GM23338 (cell line): ENCODE data around the gene SERAC1. TPM values are rescaled to one million over a fixed set of nuclear protein-coding genes. Genes with fewer than 3 reads are reported as not detected.

Source experiments
- ATAC-seq: fragments of 200-7000 bp; cut with Tn5 transposase; 3 replicates; pipeline ENCODE4 v1.9.1; 2020
- DNase-seq: peaks from one replicate; pipeline ENCODE4 v3.0.0-alpha.2; 2015; ENCODE audit warnings: low spot score
- H2AFZ ChIP-seq: fragments of 200-600 bp; sonication (generic); 2 replicates; pipeline ENCODE4 v1.8.0; 2016; ENCODE audit warnings: antibody characterized with exemption, mild to moderate bottlenecking, moderate library complexity
- H3F3A ChIP-seq: fragments of 200-600 bp; sonication (generic); replicated peaks from 2 replicates; pipeline ENCODE4 v1.8.0; 2017; ENCODE audit warnings: antibody characterized with exemption, mixed run types, low read depth
- H3K27ac ChIP-seq: fragments of 200-600 bp; sonication (generic); 2 replicates; pipeline ENCODE4 v1.6.1; 2016; ENCODE audit warnings: low read depth
- H3K27me3 ChIP-seq: fragments of 200-600 bp; sonication (generic); 2 replicates; pipeline ENCODE4 v1.8.0; 2016; ENCODE audit warnings: mild to moderate bottlenecking, mixed run types, moderate library complexity; ENCODE audit not compliant: insufficient read depth
- H3K36me3 ChIP-seq: fragments of 200-600 bp; sonication (generic); 2 replicates; pipeline ENCODE4 v1.8.0; 2016; ENCODE audit warnings: mild to moderate bottlenecking; ENCODE audit not compliant: insufficient read depth
- H3K4me1 ChIP-seq: fragments of 200-600 bp; sonication (generic); 2 replicates; pipeline ENCODE4 v1.8.0; 2016; ENCODE audit warnings: mild to moderate bottlenecking, moderate library complexity; ENCODE audit not compliant: insufficient read depth
- H3K4me2 ChIP-seq: fragments of 200-600 bp; sonication (generic); 2 replicates; pipeline ENCODE4 v1.7.1; 2017; ENCODE audit warnings: mixed run types
- H3K4me3 ChIP-seq: fragments of 200-600 bp; sonication (generic); 2 replicates; pipeline ENCODE4 v1.6.1; 2016; ENCODE audit warnings: mixed run types
- H3K79me2 ChIP-seq: fragments of 200-600 bp; sonication (generic); replicated peaks from 2 replicates; pipeline ENCODE4 v1.8.0; 2017; ENCODE audit warnings: mild to moderate bottlenecking; ENCODE audit not compliant: insufficient read depth
- H3K9me2 ChIP-seq: fragments of 200-600 bp; sonication (generic); 2 replicates; pipeline ENCODE4 v1.8.0; 2017; ENCODE audit not compliant: insufficient read depth
- H4K20me1 ChIP-seq: fragments of 200-600 bp; sonication (generic); replicated peaks from 2 replicates; pipeline ENCODE4 v1.8.0; 2017; ENCODE audit warnings: mild to moderate bottlenecking; ENCODE audit not compliant: insufficient read depth
- H3K27ac Mint-ChIP-seq: 2 replicates; pipeline ENCODE4 v1.8.0; 2020; ENCODE audit warnings: inconsistent platforms, mild to moderate bottlenecking, moderate library complexity, mixed read lengths
- H3K27me3 Mint-ChIP-seq: 3 replicates; pipeline ENCODE4 v1.8.0; 2022; ENCODE audit warnings: low read depth, mild to moderate bottlenecking, moderate library complexity, mixed read lengths, inconsistent platforms; ENCODE audit not compliant: insufficient read depth, poor library complexity
- H3K36me3 Mint-ChIP-seq: 3 replicates; pipeline ENCODE4 v1.8.0; 2021; ENCODE audit warnings: low read depth, mild to moderate bottlenecking, inconsistent platforms, moderate library complexity, mixed read lengths
- H3K4me1 Mint-ChIP-seq: 3 replicates; pipeline ENCODE4 v1.8.0; 2020; ENCODE audit warnings: mild to moderate bottlenecking, inconsistent platforms, mixed read lengths
- H3K4me3 Mint-ChIP-seq: 3 replicates; pipeline ENCODE4 v1.8.0; 2021; ENCODE audit warnings: moderate library complexity, mild to moderate bottlenecking, inconsistent platforms, mixed read lengths
- H3K9me3 Mint-ChIP-seq: 3 replicates; pipeline ENCODE4 v1.8.0; 2020; ENCODE audit warnings: moderate library complexity, mild to moderate bottlenecking, inconsistent platforms, mixed read lengths
- CREB1 ChIP-seq: fragments of 250-450 bp; sonication (Bioruptor Pico); IDR thresholded peaks from 2 replicates; pipeline ENCODE4 v1.5.0; 2020; ENCODE audit warnings: low read depth, mild to moderate bottlenecking, moderate library complexity
- ETS1 ChIP-seq: IDR thresholded peaks from 2 replicates; pipeline ENCODE4 v1.6.1; 2016; ENCODE audit warnings: antibody characterized with exemption
- EZH2 ChIP-seq: fragments of 200-600 bp; sonication (generic); IDR thresholded peaks from one replicate; pipeline ENCODE4 v1.8.0; 2017; ENCODE audit warnings: antibody characterized with exemption, mild to moderate bottlenecking, low read depth; ENCODE audit not compliant: unreplicated experiment
- JUNB ChIP-seq: IDR thresholded peaks from one replicate; pipeline ENCODE4 v1.6.1; 2016; ENCODE audit warnings: antibody characterized with exemption; ENCODE audit not compliant: unreplicated experiment
- NANOG ChIP-seq: IDR thresholded peaks from 2 replicates; pipeline ENCODE4 v1.6.1; 2016; ENCODE audit warnings: antibody characterized with exemption, borderline replicate concordance
- POLR2AphosphoS5 ChIP-seq: IDR thresholded peaks from 2 replicates; pipeline ENCODE4 v1.6.1; 2016; ENCODE audit warnings: antibody characterized with exemption, low read depth
- STAT1 ChIP-seq: IDR thresholded peaks from one replicate; pipeline ENCODE4 v1.6.1; 2016; ENCODE audit warnings: antibody characterized with exemption; ENCODE audit not compliant: unreplicated experiment
- ZNF114 ChIP-seq: fragments of 250-450 bp; sonication (Bioruptor Pico); IDR thresholded peaks from 2 replicates; pipeline ENCODE4 v1.5.0; 2020; ENCODE audit warnings: mild to moderate bottlenecking, moderate library complexity
- ZNF331 ChIP-seq: fragments of 250-450 bp; sonication (Bioruptor Pico); IDR thresholded peaks from 2 replicates; pipeline ENCODE4 v1.5.0; 2020; ENCODE audit warnings: low read depth, mild to moderate bottlenecking, moderate library complexity
- polyA plus RNA-seq: library from polyadenylated mRNA; unstranded; fragments of >200 nt; fragmentation: Nextera tagmentation; extraction: Ambion mirVana; gene quantifications from 2 replicates; pipeline ENCODE4 v1.2.1, GENCODE V29; 2016
- total RNA-seq: library from RNA; depleted of rRNA; stranded (reverse); fragments of >200 nt; shearing (Covaris generic); gene quantifications from 2 replicates; pipeline ENCODE4 v1.2.3, GENCODE V29; 2014
- TF ChIP-seq, protein P1 (sequence below): IDR thresholded peaks from one replicate; pipeline ENCODE4 v1.6.1; 2018; ENCODE audit warnings: antibody characterized with exemption; ENCODE audit not compliant: unreplicated experiment
- TF ChIP-seq, protein P2 (sequence below), 2 experiments: fragments of 200-600 bp in 1 of 2; sonication (generic) in 1 of 2; conservative IDR thresholded peaks; 2 replicates each; pipeline versions ENCODE4 v1.5.1 to v1.6.1; 2016 to 2017; ENCODE audit warnings: antibody characterized with exemption in 2 of 2, low read depth in 2 of 2, mild to moderate bottlenecking in 2 of 2, moderate library complexity in 1 of 2

Gene SERAC1
- total and polyA plus RNA-seq, 2 experiments from 2014 or later: 5.1 to 8.4 TPM

- TF ChIP-seq STAT1 (no peak), EZH2 (no peak), ZNF114 (CRISPR knock-in tag) (no peak), JUNB (no peak), ETS1 (no peak), NANOG (no peak)
Measured at GRCh38 chr6:158115102-158115501, 53.0 kb downstream of the SERAC1 start (continued).

- Mint-ChIP-seq H3K4me1 (no peaks in the 10 kb centered on the region), H3K4me3 (no peak overlapping the region), H3K36me3 (peaks cover 7% of the 10 kb centered on the region; the same call in 2 of the 3 replicates), H3K9me3 (no peaks in the 10 kb centered on the region), H3K27me3 (no peaks in the 10 kb centered on the region), H3K27ac (peak overlapping the region; percentile 6; the same call in 1 of the 2 replicates)
- Histone ChIP-seq H3K79me2 (no peaks in the 10 kb centered on the region), H3K4me3 (no peak overlapping the region), H3K27ac (no peak overlapping the region), H3K36me3 (0 out of 2 replicates have a peak, but pooled peaks cover 4% of the 10 kb centered on the region), H4K20me1 (no peaks in the 10 kb centered on the region), H3F3A (no peaks in the 10 kb centered on the region), H3K4me1 (no peaks in the 10 kb centered on the region), H3K27me3 (no peaks in the 10 kb centered on the region), H3K9me2 (no peaks in the 10 kb centered on the region), H2AFZ (no peak overlapping the region), H3K4me2 (no peak overlapping the region)
- no peak for DNase-seq
- ATAC-seq: no peak
- TF ChIP-seq ETS1 (no peak), NANOG (no peak), POLR2AphosphoS5 (no peak), CREB1 (no peak), ZNF114 (CRISPR knock-in tag) (no peak), ZNF331 (CRISPR knock-in tag) (no peak), EZH2 (no peak), JUNB (no peak), STAT1 (no peak)
- TF ChIP-seq, protein P1, sequence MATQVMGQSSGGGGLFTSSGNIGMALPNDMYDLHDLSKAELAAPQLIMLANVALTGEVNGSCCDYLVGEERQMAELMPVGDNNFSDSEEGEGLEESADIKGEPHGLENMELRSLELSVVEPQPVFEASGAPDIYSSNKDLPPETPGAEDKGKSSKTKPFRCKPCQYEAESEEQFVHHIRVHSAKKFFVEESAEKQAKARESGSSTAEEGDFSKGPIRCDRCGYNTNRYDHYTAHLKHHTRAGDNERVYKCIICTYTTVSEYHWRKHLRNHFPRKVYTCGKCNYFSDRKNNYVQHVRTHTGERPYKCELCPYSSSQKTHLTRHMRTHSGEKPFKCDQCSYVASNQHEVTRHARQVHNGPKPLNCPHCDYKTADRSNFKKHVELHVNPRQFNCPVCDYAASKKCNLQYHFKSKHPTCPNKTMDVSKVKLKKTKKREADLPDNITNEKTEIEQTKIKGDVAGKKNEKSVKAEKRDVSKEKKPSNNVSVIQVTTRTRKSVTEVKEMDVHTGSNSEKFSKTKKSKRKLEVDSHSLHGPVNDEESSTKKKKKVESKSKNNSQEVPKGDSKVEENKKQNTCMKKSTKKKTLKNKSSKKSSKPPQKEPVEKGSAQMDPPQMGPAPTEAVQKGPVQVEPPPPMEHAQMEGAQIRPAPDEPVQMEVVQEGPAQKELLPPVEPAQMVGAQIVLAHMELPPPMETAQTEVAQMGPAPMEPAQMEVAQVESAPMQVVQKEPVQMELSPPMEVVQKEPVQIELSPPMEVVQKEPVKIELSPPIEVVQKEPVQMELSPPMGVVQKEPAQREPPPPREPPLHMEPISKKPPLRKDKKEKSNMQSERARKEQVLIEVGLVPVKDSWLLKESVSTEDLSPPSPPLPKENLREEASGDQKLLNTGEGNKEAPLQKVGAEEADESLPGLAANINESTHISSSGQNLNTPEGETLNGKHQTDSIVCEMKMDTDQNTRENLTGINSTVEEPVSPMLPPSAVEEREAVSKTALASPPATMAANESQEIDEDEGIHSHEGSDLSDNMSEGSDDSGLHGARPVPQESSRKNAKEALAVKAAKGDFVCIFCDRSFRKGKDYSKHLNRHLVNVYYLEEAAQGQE: no peak
- TF ChIP-seq, protein P2, sequence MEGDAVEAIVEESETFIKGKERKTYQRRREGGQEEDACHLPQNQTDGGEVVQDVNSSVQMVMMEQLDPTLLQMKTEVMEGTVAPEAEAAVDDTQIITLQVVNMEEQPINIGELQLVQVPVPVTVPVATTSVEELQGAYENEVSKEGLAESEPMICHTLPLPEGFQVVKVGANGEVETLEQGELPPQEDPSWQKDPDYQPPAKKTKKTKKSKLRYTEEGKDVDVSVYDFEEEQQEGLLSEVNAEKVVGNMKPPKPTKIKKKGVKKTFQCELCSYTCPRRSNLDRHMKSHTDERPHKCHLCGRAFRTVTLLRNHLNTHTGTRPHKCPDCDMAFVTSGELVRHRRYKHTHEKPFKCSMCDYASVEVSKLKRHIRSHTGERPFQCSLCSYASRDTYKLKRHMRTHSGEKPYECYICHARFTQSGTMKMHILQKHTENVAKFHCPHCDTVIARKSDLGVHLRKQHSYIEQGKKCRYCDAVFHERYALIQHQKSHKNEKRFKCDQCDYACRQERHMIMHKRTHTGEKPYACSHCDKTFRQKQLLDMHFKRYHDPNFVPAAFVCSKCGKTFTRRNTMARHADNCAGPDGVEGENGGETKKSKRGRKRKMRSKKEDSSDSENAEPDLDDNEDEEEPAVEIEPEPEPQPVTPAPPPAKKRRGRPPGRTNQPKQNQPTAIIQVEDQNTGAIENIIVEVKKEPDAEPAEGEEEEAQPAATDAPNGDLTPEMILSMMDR (conservative IDR thresholded peaks at IDR 0.05; ENCODE audit: low read depth in 2 of 2): no peak
Measured at GRCh38 chr6:158113802-158114201, 54.3 kb downstream of the SERAC1 start.
